ENCODE data around the gene ARMC8.

Gene ARMC8

DNA sequence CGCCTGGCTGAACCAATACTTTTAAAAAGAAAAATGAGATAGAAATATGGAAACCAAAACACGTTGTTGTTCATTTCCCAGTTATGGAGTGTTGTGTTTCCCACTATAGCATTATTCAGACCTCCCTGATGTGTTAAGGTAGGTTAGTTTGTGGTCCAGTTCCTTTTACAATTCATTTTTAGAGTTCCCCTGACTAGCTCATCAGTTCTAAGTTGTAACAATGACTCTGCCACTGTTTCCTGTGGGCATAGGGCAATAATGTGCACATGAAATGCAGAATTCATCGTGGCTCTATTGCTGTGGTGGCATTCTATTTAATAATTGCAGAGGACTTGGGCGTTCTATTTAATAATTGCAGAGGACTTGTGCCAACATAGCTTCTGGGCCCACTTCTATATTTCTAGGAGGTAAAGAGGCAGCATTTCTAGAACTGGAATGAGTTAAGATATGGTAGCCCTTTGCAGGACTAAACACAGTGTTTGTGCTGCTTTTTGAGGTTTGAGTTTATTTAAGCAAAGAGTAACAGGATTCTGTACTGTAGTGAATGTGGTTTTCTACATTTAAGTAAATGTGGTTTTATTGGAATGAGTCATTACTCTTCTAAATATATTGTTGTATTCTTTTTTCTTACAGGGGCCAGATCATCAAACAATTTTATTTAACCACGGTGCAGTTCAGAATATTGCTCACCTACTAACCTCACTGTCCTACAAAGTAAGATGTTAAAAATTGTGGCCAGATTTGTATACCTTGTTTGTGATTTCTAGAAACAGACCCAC is 47.5 kb downstream of the ARMC8 start:
- DNase-seq (ENCODE audit: low spot score in 2 of 2) (no peak), ATAC-seq (replicated peaks; ENCODE audit: extremely low read depth, poor library complexity, severe bottlenecking) (peak; percentile 54)
- Mint-ChIP-seq H3K4me3 (no peak overlapping the region), H3K27me3 (no peaks in the 10 kb centered on the region), H3K4me1 (peaks cover 8% of the 10 kb centered on the region), H3K27ac (ENCODE audit: low read depth) (peak overlapping the region; percentile 25), H3K9me3 (no peaks in the 10 kb centered on the region), H3K36me3 (ENCODE audit: insufficient read depth) (peaks cover 50% of the 10 kb centered on the region)

GRCh38 chr3:138238711-138239110 is 51.6 kb downstream of the ARMC8 start:
- H3K36me3 Mint-ChIP-seq (ENCODE audit: insufficient read depth): peaks cover 38% of the 10 kb centered on the region

DNA sequence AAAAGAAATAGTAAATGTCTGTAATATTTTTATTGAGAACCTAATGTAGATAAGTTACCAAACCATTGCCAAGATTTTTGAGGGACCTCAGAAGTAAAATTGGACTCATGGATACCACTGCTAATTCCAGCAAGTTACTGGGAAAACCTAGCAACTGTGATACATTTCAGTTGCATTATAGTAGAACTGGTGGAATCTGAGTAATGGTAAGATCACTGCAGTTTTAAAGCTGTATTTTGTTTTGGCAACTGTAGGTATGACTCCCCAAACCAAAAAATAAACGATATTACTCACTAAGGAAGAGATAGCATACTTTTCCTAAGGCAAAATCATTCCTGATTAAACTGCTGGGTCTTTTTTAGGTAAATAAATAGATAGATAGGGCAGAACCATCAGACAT is 54.0 kb downstream of the ARMC8 start:
- no peak for ATAC-seq (replicated peaks; ENCODE audit: extremely low read depth, poor library complexity, severe bottlenecking)
- no peak overlapping the region for H3K4me3 Mint-ChIP-seq
- H3K4me1 Mint-ChIP-seq: peaks cover 4% of the 10 kb centered on the region
- peaks cover 40% of the 10 kb centered on the region for H3K36me3 Mint-ChIP-seq (ENCODE audit: insufficient read depth)
- DNase-seq (ENCODE audit: low spot score in 2 of 2): no peak
- no peaks in the 10 kb centered on the region for H3K27me3 Mint-ChIP-seq
- H3K27ac Mint-ChIP-seq (ENCODE audit: low read depth): no peak overlapping the region
- no peaks in the 10 kb centered on the region for H3K9me3 Mint-ChIP-seq

More at GRCh38 chr3:138238711-138239110, 51.6 kb downstream of the ARMC8 start:
- Mint-ChIP-seq H3K9me3 (no peaks in the 10 kb centered on the region), H3K4me1 (peaks cover 12% of the 10 kb centered on the region), H3K27ac (ENCODE audit: low read depth) (no peak overlapping the region), H3K4me3 (no peak overlapping the region), H3K27me3 (no peaks in the 10 kb centered on the region)
- DNase-seq (ENCODE audit: low spot score in 2 of 2) (no peak), ATAC-seq (replicated peaks; ENCODE audit: extremely low read depth, poor library complexity, severe bottlenecking) (no peak)

GRCh38 chr3:138241676-138242075 is 54.6 kb downstream of the ARMC8 start:
- no peak for ATAC-seq (replicated peaks; ENCODE audit: extremely low read depth, poor library complexity, severe bottlenecking)
- H3K27me3 Mint-ChIP-seq: no peaks in the 10 kb centered on the region

GRCh38 chr3:138242466-138242865 is 55.4 kb downstream of the ARMC8 start:
- Mint-ChIP-seq H3K36me3 (ENCODE audit: insufficient read depth) (peaks cover 36% of the 10 kb centered on the region), H3K27ac (ENCODE audit: low read depth) (no peak overlapping the region), H3K9me3 (no peaks in the 10 kb centered on the region)

More at GRCh38 chr3:138241676-138242075, 54.6 kb downstream of the ARMC8 start:
- no peaks in the 10 kb centered on the region for H3K9me3 Mint-ChIP-seq
- peaks cover 4% of the 10 kb centered on the region for H3K4me1 Mint-ChIP-seq
- H3K36me3 Mint-ChIP-seq (ENCODE audit: insufficient read depth): peaks cover 40% of the 10 kb centered on the region
- H3K27ac Mint-ChIP-seq (ENCODE audit: low read depth): no peak overlapping the region
- no peak overlapping the region for H3K4me3 Mint-ChIP-seq
- no peak for DNase-seq (ENCODE audit: low spot score in 2 of 2)

DNA sequence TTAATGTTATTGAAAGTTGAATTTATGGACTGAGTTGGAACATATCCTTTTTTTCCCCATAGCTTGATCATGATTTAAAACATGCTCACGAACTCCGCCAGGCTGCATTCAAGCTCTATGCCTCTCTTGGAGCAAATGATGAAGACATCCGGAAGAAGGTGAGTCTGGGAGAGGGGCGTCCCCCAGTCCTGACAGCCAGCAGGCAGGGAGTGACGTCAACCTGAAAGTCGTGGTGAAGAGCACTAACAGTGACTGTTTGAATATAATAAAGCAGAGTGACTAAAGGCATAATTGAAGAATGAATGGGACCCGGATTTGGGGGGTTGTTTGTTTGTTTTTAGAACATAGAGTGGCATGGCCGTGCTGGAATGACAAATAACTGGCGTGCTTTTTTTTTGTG is 57.9 kb downstream of the ARMC8 start:
- peaks cover 4% of the 10 kb centered on the region for H3K4me1 Mint-ChIP-seq
- H3K4me3 Mint-ChIP-seq: no peak overlapping the region
- no peak overlapping the region for H3K27ac Mint-ChIP-seq (ENCODE audit: low read depth)
- no peaks in the 10 kb centered on the region for H3K27me3 Mint-ChIP-seq
- no peak for DNase-seq (ENCODE audit: low spot score in 2 of 2)
- no peak for ATAC-seq (replicated peaks; ENCODE audit: extremely low read depth, poor library complexity, severe bottlenecking)
- peaks cover 25% of the 10 kb centered on the region for H3K36me3 Mint-ChIP-seq (ENCODE audit: insufficient read depth)
- H3K9me3 Mint-ChIP-seq: no peaks in the 10 kb centered on the region

More at GRCh38 chr3:138242466-138242865, 55.4 kb downstream of the ARMC8 start:
- Mint-ChIP-seq H3K4me1 (peaks cover 4% of the 10 kb centered on the region), H3K27me3 (no peaks in the 10 kb centered on the region), H3K4me3 (no peak overlapping the region)
- DNase-seq (ENCODE audit: low spot score in 2 of 2) (no peak), ATAC-seq (replicated peaks; ENCODE audit: extremely low read depth, poor library complexity, severe bottlenecking) (no peak)

- Mint-ChIP-seq H3K27me3 (no peaks in the 10 kb centered on the region), H3K36me3 (ENCODE audit: insufficient read depth) (peaks cover 17% of the 10 kb centered on the region), H3K4me3 (no peak overlapping the region), H3K27ac (ENCODE audit: low read depth) (no peak overlapping the region), H3K4me1 (no peaks in the 10 kb centered on the region), H3K9me3 (no peaks in the 10 kb centered on the region)
- ATAC-seq (replicated peaks; ENCODE audit: extremely low read depth, poor library complexity, severe bottlenecking) (no peak), DNase-seq (ENCODE audit: low spot score in 2 of 2) (no peak)
These were observed 62.5 kb downstream of the ARMC8 start for GRCh38 chr3:138249636-138250035.

DNA sequence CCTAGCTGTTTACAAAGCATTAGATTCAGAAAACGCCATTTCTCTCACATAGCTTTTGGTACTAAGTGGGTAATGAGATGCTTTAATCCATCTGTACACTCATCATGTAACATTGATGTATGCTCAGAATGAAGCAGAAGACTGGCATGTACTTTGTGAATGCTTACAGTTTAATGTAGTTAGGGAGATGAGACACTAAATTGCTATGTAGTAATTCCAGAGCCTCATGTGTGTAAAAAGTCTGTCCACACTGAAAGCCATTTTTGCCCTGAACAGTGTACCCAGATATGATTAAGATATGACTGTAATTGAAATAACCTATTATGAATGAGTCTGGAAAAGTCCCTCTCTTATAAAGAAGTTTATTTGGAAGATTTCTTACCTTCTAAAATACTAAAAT is 66.5 kb downstream of the ARMC8 start:
- no peak for DNase-seq (ENCODE audit: low spot score in 2 of 2)
- no peaks in the 10 kb centered on the region for H3K9me3 Mint-ChIP-seq
- no peak overlapping the region for H3K4me3 Mint-ChIP-seq
- no peak overlapping the region for H3K27ac Mint-ChIP-seq (ENCODE audit: low read depth)
- H3K4me1 Mint-ChIP-seq: no peaks in the 10 kb centered on the region
- no peak for ATAC-seq (replicated peaks; ENCODE audit: extremely low read depth, poor library complexity, severe bottlenecking)
- peaks cover 6% of the 10 kb centered on the region for H3K36me3 Mint-ChIP-seq (ENCODE audit: insufficient read depth)
- H3K27me3 Mint-ChIP-seq: no peaks in the 10 kb centered on the region

DNA sequence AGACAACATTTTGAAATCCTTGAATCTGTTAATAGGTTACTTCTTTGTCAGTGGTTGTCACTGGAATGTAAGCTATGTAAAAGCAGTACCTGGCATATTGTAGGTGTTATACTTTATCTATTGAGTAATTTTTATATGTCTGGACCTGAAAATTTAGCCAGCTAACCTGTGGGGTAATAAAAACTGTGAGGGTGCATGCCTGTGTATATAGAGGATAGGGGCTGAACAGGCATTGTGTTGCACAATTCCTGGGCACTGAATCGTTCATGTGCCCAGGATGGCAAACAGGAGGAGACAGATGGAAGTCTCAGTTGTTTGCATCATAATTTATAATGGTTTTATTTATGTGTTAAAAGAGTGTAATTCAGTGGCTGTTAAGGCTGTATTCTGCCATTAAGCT is 67.1 kb downstream of the ARMC8 start:
- H3K4me3 Mint-ChIP-seq: no peak overlapping the region
- DNase-seq (ENCODE audit: low spot score in 2 of 2) (no peak), ATAC-seq (replicated peaks; ENCODE audit: extremely low read depth, poor library complexity, severe bottlenecking) (no peak)
- H3K4me1 Mint-ChIP-seq: no peaks in the 10 kb centered on the region
- peaks cover 6% of the 10 kb centered on the region for H3K36me3 Mint-ChIP-seq (ENCODE audit: insufficient read depth)
- H3K27ac Mint-ChIP-seq (ENCODE audit: low read depth): no peak overlapping the region
- no peaks in the 10 kb centered on the region for H3K9me3 Mint-ChIP-seq
- H3K27me3 Mint-ChIP-seq: no peaks in the 10 kb centered on the region

DNA sequence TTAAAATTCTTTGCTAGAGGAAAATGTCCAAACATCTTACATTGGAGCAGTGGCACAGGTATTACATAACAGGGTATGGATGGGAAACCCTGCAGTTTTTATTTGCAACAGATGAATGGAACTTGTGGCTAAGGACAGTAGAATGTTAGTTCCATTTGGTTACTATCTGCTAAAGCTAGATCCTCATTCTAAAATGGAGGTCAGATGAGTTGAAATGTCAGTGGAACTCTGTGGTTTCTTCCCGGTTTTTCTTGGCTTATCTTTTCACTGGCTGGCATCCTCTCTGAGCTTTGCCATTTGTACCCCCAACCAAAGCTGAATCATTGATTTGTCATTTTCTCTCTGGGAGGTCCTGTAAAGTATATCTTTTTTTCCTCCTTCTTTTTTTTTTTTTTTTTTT is 68.9 kb downstream of the ARMC8 start:
- no peak overlapping the region for H3K4me3 Mint-ChIP-seq
- H3K4me1 Mint-ChIP-seq: peaks cover 7% of the 10 kb centered on the region
- H3K27me3 Mint-ChIP-seq: no peaks in the 10 kb centered on the region
- no peaks in the 10 kb centered on the region for H3K9me3 Mint-ChIP-seq
- peaks cover 6% of the 10 kb centered on the region for H3K36me3 Mint-ChIP-seq (ENCODE audit: insufficient read depth)
- H3K27ac Mint-ChIP-seq (ENCODE audit: low read depth): no peak overlapping the region
- ATAC-seq (replicated peaks; ENCODE audit: extremely low read depth, poor library complexity, severe bottlenecking) (no peak), DNase-seq (ENCODE audit: low spot score in 2 of 2) (no peak)

DNA sequence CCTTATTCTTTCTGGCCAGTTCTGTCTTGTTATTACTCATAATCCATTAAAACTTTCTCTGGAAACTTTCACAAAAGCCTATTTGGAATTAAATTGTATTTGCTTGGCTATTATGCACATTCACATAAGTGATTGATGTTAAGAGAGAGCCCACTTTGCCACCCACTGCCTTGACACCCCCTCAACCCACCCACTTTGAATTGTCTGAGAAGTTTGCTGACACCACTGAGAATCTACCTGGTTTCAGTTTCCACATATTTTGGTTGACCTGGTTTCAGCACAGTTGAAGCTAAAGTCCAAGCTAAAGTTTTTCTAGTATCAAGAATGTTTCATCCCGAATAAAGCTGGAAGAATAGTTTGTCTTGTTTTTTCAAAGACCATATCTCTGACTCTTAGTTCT is 70.9 kb downstream of the ARMC8 start:
- no peak for ATAC-seq (replicated peaks; ENCODE audit: extremely low read depth, poor library complexity, severe bottlenecking)
- Mint-ChIP-seq H3K4me1 (peaks cover 7% of the 10 kb centered on the region), H3K4me3 (no peak overlapping the region), H3K36me3 (ENCODE audit: insufficient read depth) (peaks cover 7% of the 10 kb centered on the region), H3K9me3 (no peaks in the 10 kb centered on the region), H3K27me3 (no peaks in the 10 kb centered on the region), H3K27ac (ENCODE audit: low read depth) (no peak overlapping the region)
- DNase-seq (ENCODE audit: low spot score in 2 of 2): no peak

- DNase-seq (ENCODE audit: low spot score in 2 of 2): no peak
- H3K27ac Mint-ChIP-seq (ENCODE audit: low read depth): no peak overlapping the region
- ATAC-seq (replicated peaks; ENCODE audit: extremely low read depth, poor library complexity, severe bottlenecking): no peak
- H3K36me3 Mint-ChIP-seq (ENCODE audit: insufficient read depth): peaks cover 10% of the 10 kb centered on the region
- no peak overlapping the region for H3K4me3 Mint-ChIP-seq
- no peaks in the 10 kb centered on the region for H3K27me3 Mint-ChIP-seq
- H3K4me1 Mint-ChIP-seq: peaks cover 7% of the 10 kb centered on the region
- no peaks in the 10 kb centered on the region for H3K9me3 Mint-ChIP-seq
These were observed 72.0 kb downstream of the ARMC8 start for GRCh38 chr3:138259126-138259525.

DNA sequence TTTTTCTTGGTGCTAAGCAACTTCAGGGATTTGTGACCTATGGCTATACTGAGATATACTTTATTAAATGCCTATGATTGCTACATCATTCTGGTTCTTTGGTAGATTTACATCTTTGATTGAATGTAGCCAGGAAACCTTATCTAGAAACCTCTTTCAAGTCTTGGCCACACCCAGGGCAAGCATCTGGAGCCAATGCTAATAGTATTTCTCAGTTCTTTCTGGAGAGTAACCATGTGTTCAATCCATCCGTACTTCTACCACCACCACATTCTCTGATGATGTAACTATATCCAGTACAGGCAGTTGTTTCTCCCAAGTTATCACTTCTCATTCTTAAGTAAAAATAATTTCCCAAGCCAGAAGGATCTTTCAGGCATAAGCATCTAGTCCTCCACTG is 73.5 kb downstream of the ARMC8 start:
- Mint-ChIP-seq H3K27me3 (no peaks in the 10 kb centered on the region), H3K4me3 (no peak overlapping the region), H3K9me3 (no peaks in the 10 kb centered on the region), H3K4me1 (peaks cover 7% of the 10 kb centered on the region), H3K36me3 (ENCODE audit: insufficient read depth) (peaks cover 10% of the 10 kb centered on the region), H3K27ac (ENCODE audit: low read depth) (no peak overlapping the region)
- no peak for ATAC-seq (replicated peaks; ENCODE audit: extremely low read depth, poor library complexity, severe bottlenecking)
- no peak for DNase-seq (ENCODE audit: low spot score in 2 of 2)

All from central memory CD8-positive, alpha-beta T cell (primary cell).